GM18951 (cell line): ENCODE data around the gene GOLGA6L7.
"Not testable (repeated sequence)": the region's sequence is repeated elsewhere in the genome, so short reads cannot be mapped to it uniquely, and the experiment has no call there.

Experiments
- in situ Hi-C: fragments of 300-500 bp; cut with MboI; formaldehyde crosslinking; loops from one replicate; pipeline ENCODE4 v1.12.0; 2022; ENCODE audit warnings: low sequenced_read_pairs, mixed read lengths, inconsistent platforms; ENCODE audit not compliant: unreplicated experiment

GOLGA6L7 gene

DNA sequence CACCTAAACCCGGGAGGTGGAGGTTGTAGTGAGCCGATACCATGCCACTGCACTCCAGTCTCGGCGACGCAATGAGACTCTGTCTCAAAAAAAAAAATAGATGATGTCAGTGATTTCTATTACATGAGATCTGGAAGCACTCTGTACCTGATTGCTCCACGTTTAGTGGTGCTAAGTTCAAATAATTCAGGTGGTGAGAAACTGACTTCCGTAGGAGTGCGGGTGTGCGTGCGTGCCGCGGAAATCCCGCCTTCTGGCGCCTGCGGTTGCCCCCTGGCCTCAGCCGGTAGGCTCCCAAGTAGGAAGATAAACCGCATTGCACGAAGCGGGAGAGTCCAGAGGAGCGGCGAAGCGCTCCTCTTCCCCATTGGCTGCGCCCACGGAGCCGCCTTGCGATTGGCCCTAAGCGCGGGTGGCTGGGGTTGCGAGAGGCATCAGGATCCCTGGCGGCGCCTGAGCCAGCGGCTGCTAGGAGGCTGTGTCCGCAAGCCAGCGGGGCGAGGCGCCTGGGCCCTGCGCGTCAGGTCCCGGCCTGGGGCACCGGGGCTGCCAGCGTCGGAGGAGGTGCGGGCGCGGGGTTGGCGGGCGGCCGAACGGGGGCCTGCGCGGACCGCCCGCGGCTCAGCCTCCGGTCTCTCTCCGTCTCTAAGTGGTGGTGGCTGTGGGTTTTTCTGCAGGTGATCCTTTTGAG lies 16.4 kb downstream of the GOLGA6L7 start:
- in situ Hi-C loops, result not testable (repeated sequence)

DNA sequence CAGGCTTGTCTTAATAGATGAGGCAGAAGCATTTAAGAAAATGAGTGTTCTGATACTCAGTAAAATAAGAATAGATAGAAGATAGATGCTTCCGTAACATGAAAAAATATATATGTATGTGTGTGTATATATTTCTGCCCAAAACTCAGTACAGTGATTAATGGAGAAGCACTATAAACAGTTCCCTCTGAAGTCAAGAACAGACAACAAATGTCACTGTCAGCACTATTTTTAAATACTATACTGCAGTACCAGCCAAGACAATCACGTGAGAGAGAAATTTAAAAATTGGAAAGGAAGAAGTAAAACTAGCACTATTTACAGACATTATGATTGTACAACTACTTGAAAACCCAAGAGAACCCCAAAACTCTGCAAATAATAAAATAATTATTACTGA lies 27.0 kb downstream of the GOLGA6L7 start:
- in situ Hi-C loops, result not testable (repeated sequence)

DNA sequence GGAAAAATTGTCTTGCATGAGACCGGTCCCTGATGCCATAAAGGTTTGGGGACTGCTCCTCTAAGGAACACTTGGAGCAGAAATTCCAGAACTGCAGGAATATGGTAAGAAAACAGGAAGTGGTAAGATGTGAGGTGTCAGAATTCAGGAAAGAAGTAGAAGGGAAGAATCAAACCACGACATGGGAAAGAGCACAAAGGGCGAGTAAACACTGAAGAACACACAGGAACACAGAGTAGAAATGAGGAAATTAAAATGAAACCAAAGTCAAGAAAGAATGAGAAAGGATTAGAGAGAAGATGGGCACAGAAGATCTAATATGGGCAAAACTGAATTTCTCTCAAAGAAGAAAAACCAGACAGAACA lies 28.5 kb downstream of the GOLGA6L7 start:
- in situ Hi-C loops, result not testable (repeated sequence)

DNA sequence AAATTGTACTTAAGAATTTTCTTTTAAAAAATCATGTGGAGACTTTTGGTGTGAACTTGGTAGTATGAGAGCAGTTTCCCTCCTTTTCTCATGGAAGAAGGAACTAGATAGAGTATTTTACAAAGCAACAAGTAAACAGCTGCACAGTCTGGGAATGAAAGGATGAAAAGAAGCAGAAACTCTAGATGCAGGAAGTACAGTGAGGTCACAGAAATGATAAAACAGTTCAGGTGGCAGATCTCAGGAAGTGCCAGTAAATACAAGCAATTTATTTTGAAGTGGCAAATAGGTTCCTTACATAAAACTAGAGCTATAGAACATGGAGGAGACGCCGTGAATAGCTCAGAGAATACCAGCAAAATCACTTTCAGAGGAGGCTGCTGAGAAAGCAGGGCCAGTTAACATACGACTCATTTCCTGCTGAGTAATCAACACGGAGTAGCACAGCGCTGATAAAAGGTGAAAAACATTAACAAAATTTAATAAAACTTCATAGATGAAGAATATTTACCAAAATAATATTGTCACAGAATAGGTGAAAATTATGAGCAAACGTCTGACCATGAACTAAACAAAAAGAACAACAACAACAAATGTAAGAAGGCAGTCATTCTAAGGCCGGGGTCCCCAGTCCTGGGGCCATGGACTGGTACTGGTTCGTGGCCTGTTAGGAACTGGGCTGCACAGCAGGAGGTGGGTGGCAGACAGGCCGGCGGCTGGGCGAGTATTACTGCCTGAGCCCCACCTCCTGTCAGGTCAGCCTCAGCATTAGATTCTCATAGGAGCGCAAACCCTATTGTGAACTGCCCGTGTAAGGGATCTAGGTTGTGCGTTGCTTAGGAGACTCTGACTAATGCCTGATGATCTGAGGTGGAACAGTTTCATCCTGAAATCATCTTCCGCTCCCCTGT lies 29.2 kb downstream of the GOLGA6L7 start:
- in situ Hi-C loops, result not testable (repeated sequence)

DNA sequence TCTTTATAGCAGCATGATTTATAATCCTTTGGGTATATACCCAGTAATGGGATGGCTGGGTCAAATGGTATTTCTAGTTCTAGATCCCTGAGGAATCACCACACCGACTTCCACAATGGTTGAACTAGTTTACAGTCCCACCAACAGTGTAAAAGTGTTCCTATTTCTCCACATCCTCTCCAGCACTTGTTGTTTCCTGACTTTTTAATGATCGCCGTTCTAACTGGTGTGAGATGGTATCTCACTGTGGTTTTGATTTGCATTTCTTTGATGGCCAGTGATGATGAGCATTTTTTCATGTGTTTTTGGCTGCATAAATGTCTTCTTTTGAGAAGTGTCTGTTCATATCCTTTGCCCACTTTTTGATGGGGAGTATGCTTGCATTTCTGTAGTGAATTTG lies 30.3 kb downstream of the GOLGA6L7 start:
- in situ Hi-C loops, result not testable (repeated sequence)

DNA sequence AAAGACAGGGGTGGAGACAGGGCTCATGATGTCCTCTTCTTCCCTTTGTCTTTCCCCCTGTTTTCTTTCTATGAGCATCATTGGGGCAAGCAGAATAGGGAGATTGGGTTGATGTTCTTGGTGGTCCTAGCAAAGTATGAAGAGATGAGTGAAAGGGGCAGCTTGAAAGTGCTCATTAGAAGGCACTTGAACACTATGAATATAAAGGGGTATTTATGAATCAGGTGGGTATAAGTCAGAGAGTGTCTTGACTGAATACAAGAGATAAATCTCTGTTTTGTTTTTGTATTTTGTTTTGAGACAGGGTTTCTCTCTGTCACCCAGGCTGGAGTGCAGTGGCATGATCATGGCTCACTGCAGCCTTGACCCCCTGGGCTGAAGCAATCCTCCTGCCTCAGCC lies 34.4 kb downstream of the GOLGA6L7 start:
- in situ Hi-C loops, result not testable (repeated sequence)

DNA sequence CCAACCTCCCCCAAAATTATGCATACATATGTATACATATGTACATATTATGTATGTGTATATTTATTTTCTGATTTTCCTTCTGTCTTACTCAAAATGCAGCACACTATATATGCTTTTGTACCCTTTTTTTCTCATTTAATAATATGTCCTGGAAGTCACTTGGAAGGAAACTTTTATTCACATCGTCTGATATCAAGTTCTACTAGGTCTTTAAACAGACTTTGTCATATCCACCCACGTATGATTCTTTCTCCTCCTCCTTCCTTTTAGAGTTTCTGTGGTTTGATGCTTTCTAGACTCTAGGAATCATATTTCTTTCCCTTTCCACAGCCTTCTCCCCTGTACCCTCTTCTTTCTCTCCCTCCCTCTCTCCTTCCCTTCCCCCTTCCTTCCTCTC lies 35.1 kb downstream of the GOLGA6L7 start:
- in situ Hi-C loops, result not testable (repeated sequence)

DNA sequence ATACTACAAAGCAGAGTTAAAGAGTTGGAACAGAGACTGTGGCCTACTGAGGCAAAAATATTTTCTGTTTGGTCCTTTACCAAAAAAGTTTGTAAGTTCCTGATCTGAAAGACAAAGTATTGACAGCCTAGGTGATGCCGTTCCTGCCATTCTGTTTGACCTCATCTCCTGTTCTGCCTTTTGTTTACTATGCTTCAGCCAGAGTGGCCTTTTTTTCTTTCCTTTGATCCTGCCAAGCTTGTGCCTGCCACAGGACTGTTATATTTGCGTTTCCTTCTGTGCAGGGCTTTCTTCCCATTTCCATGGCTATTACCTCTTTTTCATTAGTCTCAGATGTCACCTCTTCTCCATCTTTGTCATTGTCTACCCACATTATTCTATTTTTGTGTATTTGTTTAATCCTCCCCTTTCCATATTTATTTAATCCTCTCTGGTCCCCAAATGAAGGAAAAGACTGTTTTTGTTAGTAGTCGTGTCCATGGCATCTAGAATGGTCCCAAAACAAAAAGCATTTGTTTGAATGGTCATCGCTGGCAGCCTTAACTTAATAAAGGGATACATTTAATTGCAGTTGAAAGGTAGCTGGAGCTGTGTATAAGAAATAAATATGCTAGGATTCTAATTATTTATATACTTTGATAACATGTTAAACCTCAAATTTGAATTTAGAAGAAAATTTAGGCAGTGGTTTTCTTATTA lies 36.4 kb downstream of the GOLGA6L7 start:
- in situ Hi-C loops, result not testable (repeated sequence)

DNA sequence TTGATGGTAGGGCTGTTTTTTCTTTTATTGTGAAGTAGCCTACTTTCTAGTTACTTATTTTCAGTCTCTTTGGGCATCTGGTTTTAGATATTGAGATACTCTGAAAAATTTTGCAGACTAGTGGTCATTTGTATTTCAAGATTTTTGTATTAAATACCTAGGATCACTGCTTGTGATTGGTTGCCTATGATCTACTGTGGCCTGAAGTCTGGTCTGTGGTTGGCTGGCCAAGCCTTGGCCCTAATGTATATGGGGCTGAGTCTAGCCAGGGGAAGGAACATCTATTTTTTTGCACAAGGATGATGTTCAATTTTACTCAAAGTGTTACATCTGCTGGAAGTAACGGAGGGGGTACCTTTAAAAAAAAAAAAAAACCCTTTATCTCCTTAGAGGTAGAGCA lies 38.0 kb downstream of the GOLGA6L7 start:
- in situ Hi-C loops, result not testable (repeated sequence)

DNA sequence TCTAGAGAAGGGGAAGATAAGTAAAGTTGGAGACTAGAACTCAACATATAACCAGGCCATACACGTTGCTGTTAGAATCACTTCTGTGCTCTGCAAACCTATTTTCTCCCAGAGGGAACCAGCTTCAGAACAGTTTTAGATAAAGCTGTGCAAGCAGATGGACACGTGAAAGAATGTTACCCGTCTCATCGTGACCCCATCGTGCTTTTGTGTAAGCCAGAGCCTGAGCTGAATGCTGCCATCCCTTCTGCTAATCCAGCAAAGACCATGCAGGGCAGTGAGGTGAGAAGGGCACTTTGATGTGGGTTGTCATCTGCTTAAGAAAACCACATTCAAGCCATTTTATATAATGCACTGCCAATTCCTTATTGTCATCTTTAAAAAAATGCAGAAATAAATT lies 40.3 kb downstream of the GOLGA6L7 start:
- in situ Hi-C loops, result not testable (repeated sequence)

DNA sequence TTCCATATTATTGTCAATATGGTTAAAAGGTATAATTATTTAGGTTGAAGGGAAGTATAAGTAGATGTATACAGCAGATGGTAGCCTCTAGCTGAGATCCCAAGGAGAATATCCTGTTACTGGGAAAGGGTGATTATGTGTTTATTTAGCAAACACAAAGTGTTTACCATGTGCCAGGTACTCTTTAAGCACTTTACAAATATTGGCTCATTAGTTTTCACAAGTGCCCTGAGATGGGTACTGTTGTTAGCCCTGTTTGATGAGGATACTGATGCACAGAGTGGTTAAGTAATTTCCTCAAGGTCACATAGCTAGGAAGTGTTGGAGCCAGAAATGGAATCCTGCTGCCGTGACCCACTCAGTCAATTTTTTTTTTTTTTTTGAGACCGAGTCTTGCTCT lies 48.1 kb downstream of the GOLGA6L7 start:
- in situ Hi-C loops, result not testable (repeated sequence)

DNA sequence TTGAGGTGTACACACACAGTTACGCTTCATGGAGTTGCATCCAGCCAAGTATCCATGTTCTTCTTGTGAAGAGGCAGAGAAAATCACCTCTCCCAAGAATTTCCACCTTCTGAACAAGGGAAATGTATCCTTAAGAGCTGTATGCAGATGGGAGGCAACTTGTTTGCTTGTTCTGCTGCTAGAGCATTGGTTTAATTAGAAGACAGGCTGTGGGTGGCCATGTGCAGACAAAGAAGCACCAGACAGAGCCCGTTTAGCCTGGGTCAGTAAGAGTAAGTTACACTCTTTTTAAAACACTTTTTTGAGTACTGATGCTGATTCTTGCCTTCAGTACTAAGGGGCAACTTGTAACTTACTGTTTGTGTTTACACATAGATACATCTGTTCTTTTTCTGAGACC lies 50.2 kb downstream of the GOLGA6L7 start:
- in situ Hi-C loops, result not testable (repeated sequence)

DNA sequence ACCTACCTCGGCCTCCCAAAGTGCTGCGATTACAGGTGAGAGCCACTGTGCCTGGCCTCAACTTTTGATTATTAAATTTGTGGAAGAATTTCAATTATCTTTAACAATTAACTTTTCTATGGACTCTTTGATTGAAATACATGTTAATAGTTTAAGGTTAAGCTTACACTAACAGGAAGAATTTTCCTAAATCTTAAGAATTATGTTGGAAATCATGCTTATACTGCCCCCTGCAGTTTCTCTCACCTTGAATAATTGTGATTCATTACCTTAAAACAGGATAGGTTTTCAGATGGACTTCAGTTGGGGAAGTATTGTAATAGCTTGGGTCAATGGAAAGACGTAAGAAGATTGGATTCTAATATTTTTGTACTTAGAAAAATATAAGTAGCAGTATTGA lies 54.2 kb downstream of the GOLGA6L7 start:
- in situ Hi-C loops, result not testable (repeated sequence)
